GM11168 (cell line): Measurements from ENCODE around the gene PXK.

ENCODE experiments used
- in situ Hi-C: fragments of 300-500 bp; cut with MboI; formaldehyde crosslinking; loops from one replicate; pipeline ENCODE4 v1.12.0; 2022; ENCODE audit warnings: low sequenced_read_pairs; ENCODE audit not compliant: unreplicated experiment

Gene PXK

GRCh38 chr3:58375254-58375653 is 42.6 kb downstream of the PXK start:
- in situ Hi-C loops, result no loop called here

- in situ Hi-C loops, result no loop called here
Measured at GRCh38 chr3:58377168-58377567, 44.5 kb downstream of the PXK start.

GRCh38 chr3:58377750-58378149 is 45.1 kb downstream of the PXK start:
- in situ Hi-C loops, result no loop called here

- in situ Hi-C loops, result no loop called here
Measured at GRCh38 chr3:58379351-58380073, 46.8 kb downstream of the PXK start.

GRCh38 chr3:58383476-58383875 is 50.8 kb downstream of the PXK start:
- in situ Hi-C loops, result no loop called here

GRCh38 chr3:58383904-58384303 is 51.2 kb downstream of the PXK start:
- in situ Hi-C loops, result no loop called here

- in situ Hi-C loops, result no loop called here
Measured at GRCh38 chr3:58384381-58385090, 51.8 kb downstream of the PXK start.

GRCh38 chr3:58386626-58387365 is 54.1 kb downstream of the PXK start:
- in situ Hi-C loops, result no loop called here

GRCh38 chr3:58387650-58388546 is 55.2 kb downstream of the PXK start:
- in situ Hi-C loops, result no loop called here

- in situ Hi-C loops, result no loop called here
Measured at GRCh38 chr3:58388550-58389091, 55.9 kb downstream of the PXK start.

- in situ Hi-C loops, result no loop called here
Measured at GRCh38 chr3:58391156-58391865, 58.6 kb downstream of the PXK start.

GRCh38 chr3:58392181-58392580 is 59.5 kb downstream of the PXK start:
- in situ Hi-C loops, result no loop called here

- in situ Hi-C loops, result no loop called here
Measured at GRCh38 chr3:58394339-58394738, 61.6 kb downstream of the PXK start.

GRCh38 chr3:58398669-58399333 is 66.1 kb downstream of the PXK start:
- in situ Hi-C loops, result no loop called here

- in situ Hi-C loops, result no loop called here
Measured at GRCh38 chr3:58403513-58404109, 70.9 kb downstream of the PXK start.

- in situ Hi-C loops, result no loop called here
Measured at GRCh38 chr3:58404396-58404795, 71.7 kb downstream of the PXK start.

- in situ Hi-C loops, result no loop called here
Measured at GRCh38 chr3:58408906-58409305, 76.2 kb downstream of the PXK start.

GRCh38 chr3:58409663-58410062 is 77.0 kb downstream of the PXK start:
- in situ Hi-C loops, result loop anchor here (10.0 kb wide), 1 partner anchor 85 kb away; no protein-coding TSS in a partner anchor
